GM12892 (cell line): ENCODE measurements around the gene ARPC5L.

Source experiments
- DNase-seq: peaks from one replicate; pipeline ENCODE4 v3.0.0; 2011; ENCODE audit not compliant: insufficient read length
- FAIRE-seq: peaks from 2 replicates; lab custom pipeline; 2011; peaks lifted over from hg19 to GRCh38; lab: Jason Lieb, UNC
- POLR2A ChIP-seq: IDR thresholded peaks from 2 replicates; pipeline ENCODE4 v1.6.1; 2011; ENCODE audit warnings: low read depth, low read length, control low read depth
- POLR2AphosphoS5 ChIP-seq: IDR thresholded peaks from 2 replicates; pipeline ENCODE4 v1.6.1; 2011; ENCODE audit warnings: low read depth, low read length, control low read depth
- TAF1 ChIP-seq: IDR thresholded peaks from 2 replicates; pipeline ENCODE4 v1.6.1; 2011; ENCODE audit warnings: low read depth, mild to moderate bottlenecking, control low read depth, low read length, borderline replicate concordance

The ARPC5L gene

GRCh38 chr9:124886866-124887492, 25.0 kb downstream of the ARPC5L start:
- TF ChIP-seq TAF1 = no peak
- no peak for TF ChIP-seq POLR2A
- no peak for TF ChIP-seq POLR2AphosphoS5
- DNase-seq = no peak
- no peak for FAIRE-seq

GRCh38 chr9:124887832-124888231, 25.9 kb downstream of the ARPC5L start:
- TF ChIP-seq TAF1 = no peak
- TF ChIP-seq POLR2A = no peak
- no peak for TF ChIP-seq POLR2AphosphoS5
- DNase-seq (no peak), FAIRE-seq (no peak)

GRCh38 chr9:124889006-124889405, 27.1 kb downstream of the ARPC5L start:
- FAIRE-seq (no peak), DNase-seq (no peak)
- TF ChIP-seq TAF1 (no peak), POLR2AphosphoS5 (no peak), POLR2A (no peak)

- DNase-seq (no peak), FAIRE-seq (no peak)
- TF ChIP-seq TAF1 = no peak
- TF ChIP-seq POLR2AphosphoS5 = no peak
- TF ChIP-seq POLR2A = no peak
Measured at GRCh38 chr9:124890179-124890578, 28.2 kb downstream of the ARPC5L start.

GRCh38 chr9:124894035-124894740, 32.3 kb downstream of the ARPC5L start:
- TF ChIP-seq POLR2A (no peak), POLR2AphosphoS5 (no peak), TAF1 (no peak)
- no peak for FAIRE-seq
- no peak for DNase-seq

- TF ChIP-seq TAF1 (no peak), POLR2AphosphoS5 (no peak), POLR2A (no peak)
- FAIRE-seq (no peak), DNase-seq (no peak)
Measured at GRCh38 chr9:124894741-124895170, 32.8 kb downstream of the ARPC5L start.

- DNase-seq (no peak), FAIRE-seq (no peak)
- TF ChIP-seq POLR2A = no peak
- TF ChIP-seq TAF1 = no peak
- TF ChIP-seq POLR2AphosphoS5 = no peak
Measured at GRCh38 chr9:124897570-124898460, 35.9 kb downstream of the ARPC5L start.

GRCh38 chr9:124899845-124900244, 37.9 kb downstream of the ARPC5L start:
- no peak for DNase-seq
- TF ChIP-seq POLR2A (no peak), TAF1 (no peak), POLR2AphosphoS5 (no peak)
- FAIRE-seq = no peak

- no peak for TF ChIP-seq POLR2AphosphoS5
- no peak for TF ChIP-seq TAF1
- no peak for TF ChIP-seq POLR2A
- FAIRE-seq = no peak
- no peak for DNase-seq
Measured at GRCh38 chr9:124906966-124907365, 45.0 kb downstream of the ARPC5L start.

GRCh38 chr9:124908098-124908497, 46.2 kb downstream of the ARPC5L start:
- DNase-seq = no peak
- no peak for FAIRE-seq
- TF ChIP-seq POLR2A = no peak
- TF ChIP-seq POLR2AphosphoS5 = no peak
- TF ChIP-seq TAF1 = no peak

GRCh38 chr9:124911766-124912165, 49.8 kb downstream of the ARPC5L start:
- DNase-seq = no peak
- no peak for FAIRE-seq
- TF ChIP-seq TAF1 (no peak), POLR2A (no peak), POLR2AphosphoS5 (no peak)

GRCh38 chr9:124913378-124913777, 51.4 kb downstream of the ARPC5L start:
- TF ChIP-seq TAF1 (no peak), POLR2A (no peak), POLR2AphosphoS5 (no peak)
- DNase-seq (no peak), FAIRE-seq (no peak)
